ENCODE results near the gene EHF.

GRCh38 chr11:34583818-34584217 is 37.1 kb upstream of the EHF start:
- TF ChIP-seq CTCF (IDR thresholded peaks at IDR 0.05) (no peak), POLR2A (IDR thresholded peaks at IDR 0.05) (no peak)

Data from thyroid gland (tissue), 4 donors.